ENCODE data around the gene ST6GALNAC3.
"Not testable (repeated sequence)": the region's sequence is repeated elsewhere in the genome, so short reads cannot be mapped to it uniquely, and the experiment has no call there.

DNA sequence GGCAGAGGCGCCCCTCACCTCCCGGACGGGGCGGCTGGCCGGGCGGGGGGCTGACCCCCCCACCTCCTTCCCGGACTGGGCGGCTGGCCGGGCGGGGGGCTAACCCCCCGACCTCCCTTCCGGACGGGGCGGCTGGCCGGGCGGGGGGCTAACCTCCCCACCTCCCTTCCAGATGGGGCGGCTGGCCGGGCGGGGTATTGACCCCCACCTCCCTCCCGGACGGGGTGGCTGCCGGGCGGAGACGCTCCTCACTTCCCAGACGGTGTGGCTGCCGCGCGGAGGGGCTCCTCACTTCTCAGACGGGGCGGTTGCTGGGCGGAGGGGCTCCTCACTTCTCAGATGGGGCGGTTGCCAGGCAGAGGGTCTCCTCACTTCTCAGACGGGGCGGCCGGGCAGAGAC lies 37.8 kb downstream of the ST6GALNAC3 start:
- TF ChIP-seq EP300 (IDR thresholded peaks at IDR 0.05; ENCODE audit: low read depth); POLR2AphosphoS5 (IDR thresholded peaks at IDR 0.05); POLR2A (IDR thresholded peaks at IDR 0.05): not testable (repeated sequence)
- TF ChIP-seq, protein P1, sequence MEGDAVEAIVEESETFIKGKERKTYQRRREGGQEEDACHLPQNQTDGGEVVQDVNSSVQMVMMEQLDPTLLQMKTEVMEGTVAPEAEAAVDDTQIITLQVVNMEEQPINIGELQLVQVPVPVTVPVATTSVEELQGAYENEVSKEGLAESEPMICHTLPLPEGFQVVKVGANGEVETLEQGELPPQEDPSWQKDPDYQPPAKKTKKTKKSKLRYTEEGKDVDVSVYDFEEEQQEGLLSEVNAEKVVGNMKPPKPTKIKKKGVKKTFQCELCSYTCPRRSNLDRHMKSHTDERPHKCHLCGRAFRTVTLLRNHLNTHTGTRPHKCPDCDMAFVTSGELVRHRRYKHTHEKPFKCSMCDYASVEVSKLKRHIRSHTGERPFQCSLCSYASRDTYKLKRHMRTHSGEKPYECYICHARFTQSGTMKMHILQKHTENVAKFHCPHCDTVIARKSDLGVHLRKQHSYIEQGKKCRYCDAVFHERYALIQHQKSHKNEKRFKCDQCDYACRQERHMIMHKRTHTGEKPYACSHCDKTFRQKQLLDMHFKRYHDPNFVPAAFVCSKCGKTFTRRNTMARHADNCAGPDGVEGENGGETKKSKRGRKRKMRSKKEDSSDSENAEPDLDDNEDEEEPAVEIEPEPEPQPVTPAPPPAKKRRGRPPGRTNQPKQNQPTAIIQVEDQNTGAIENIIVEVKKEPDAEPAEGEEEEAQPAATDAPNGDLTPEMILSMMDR (IDR thresholded peaks at IDR 0.05) = not testable (repeated sequence)
